Measurements from ENCODE around the gene COPS3.
A peak's percentile ranks its signal among the peaks of the same experiment; 100 is the strongest.

COPS3 gene

DNA sequence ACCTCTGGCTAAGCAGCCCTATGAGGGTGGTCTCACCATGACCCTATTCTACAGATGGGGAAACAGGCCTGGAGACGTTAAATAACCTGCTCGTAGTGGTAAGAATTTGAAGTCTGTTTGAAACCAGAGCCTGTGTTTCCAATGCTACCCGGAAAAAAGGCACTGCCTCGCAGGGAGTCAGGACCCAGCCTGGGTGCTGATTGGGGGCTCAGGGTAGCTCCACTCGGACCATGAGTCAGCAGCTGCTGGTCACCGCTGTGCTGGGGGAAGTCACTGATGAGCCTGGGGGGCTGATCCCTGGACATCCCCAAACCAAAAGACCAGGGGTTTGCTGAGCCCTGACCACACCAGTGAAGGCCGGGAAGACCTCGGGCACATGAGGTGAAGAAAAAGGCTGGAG, 65.5 kb downstream of the COPS3 start:
- DNase-seq: no peak

DNA sequence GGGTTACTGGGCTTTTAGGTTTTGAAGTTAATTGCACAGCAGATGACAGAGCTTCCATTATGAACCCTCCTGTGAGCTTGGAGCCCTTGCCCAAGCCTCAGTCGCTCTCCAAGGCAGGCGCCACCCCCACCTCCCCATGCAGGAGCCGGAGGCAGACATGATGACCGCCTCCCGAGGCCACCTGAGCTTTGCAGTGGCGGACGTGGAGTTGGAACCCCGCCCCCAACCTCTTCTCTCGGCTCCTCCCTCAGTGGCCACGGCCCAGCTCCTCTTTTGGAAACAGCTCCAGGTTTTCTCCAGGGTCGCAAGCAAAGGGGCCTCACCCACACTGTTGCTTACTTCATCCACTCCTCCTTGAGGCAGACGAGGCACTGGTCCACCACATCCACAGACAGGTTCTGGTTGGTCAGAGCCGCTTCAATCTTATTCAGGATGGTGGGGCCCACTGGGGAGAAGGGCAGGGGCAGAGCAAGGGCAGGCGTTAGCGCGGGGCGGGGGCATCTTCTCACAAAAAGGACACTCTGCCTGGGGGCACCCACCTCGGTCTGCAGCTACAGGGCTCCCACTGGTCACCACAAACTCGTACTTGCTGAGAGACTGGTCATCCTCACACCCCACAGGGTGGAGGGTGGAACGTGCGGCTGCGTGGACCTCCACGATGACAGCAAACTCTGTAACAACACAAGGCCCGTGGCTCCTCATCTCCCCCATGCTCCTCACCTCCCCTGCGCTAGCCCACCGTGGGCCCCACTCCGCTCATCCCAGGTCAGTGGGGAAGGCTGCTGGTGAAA, 66.2 kb downstream of the COPS3 start:
- DNase-seq: no peak

DNA sequence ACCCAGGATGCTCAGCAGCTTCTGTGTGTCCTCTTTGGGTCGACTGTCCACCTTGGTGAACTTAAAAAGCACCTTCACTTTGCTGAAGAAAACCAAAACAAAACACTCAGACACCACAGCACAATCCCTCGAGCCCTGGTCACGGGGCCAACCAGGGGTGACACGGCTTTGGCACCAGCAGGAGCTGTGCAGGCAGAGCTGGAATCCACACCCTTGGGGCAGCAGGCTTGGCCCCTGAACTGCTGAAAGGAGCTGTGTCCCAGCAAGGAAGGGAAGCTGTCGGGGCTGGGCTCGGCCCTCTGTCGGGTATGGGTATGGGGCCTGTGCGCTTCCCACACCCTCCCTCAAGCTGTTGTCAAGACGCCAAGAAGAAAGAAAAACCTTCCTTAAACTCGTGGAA, 67.3 kb downstream of the COPS3 start:
- DNase-seq: no peak

DNA sequence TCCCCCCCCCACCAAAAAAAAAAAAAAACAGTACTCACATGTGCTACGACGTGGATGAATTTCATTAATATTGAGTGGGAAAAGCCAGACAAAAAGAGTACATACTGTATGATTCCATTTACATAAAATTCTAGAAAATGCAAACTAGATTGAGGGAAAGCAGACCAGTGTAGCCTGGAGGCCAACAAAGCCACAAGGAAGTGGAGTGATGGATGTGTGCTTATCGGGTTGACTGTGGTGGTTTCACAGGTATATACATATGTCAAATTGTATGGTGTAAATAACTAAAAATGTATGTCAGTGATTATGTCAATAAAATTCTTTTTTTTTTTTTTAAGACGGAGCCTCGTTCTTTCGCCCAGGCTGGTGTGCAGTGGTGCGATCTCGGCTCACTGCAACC, 73.0 kb downstream of the COPS3 start:
- DNase-seq: no peak

DNA sequence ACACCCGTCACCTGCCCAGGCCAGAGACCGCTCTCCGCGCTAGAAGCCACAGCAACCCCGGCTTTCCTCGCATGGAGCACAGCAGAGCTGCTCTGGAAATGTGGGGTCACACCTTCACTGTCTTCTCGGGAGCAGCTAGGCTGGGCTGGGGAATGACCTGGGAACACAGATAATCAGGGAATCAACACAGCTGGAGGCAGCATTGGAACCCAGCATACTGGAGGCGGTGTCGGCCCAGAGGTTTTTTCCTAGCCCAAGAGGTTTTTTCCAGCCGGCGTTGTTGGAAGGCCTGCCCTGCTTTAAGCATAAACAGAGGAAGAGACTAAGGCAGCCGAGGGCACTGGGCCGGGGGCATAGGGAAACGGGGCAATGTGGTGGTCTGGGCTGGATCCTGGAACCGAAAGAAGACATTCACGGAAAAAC, 74.1 kb downstream of the COPS3 start:
- no peak for DNase-seq

DNA sequence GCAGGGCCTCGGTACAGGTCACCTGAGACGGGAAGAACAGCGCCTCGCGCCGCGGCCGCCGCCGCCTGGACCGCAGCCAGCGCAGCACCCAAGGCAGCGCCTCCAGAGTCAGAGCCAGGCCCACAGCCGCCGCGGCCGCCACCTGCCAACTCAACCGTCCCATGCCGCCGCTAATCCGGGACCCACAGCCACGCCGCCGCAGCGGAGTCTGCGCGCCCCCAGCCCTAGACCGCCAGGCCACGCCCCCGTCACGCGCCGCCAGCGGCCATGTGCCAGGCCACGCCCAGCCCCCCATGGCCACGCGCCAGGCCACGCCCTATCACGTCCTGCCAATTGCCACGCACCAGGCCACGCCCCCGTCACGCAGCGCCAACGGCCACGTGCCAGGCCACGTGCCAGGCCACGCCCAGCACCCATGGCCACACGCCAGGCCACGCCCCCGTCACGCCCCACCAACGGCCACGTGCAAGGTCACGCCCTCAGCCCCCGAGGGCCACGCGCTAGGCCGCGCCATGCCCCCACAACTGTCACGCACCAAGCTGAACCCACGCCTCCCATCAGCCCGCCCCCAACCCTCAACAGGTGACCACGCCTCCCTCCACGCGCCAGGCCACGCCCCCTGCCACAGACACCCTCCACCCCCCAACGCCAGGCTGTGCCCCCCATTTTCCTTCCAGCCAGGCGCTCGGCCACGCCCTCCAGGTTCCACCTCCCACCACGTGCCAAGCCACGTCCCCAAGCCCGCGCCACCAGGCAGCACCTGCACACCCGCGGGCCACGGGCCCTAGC, 74.7 kb downstream of the COPS3 start, which contains the start of gene PLD6:
PLD6 (minus strand) TSS at position 210 of the 789 bp plus-strand sequence; CDS start at position 163, 47 bp downstream.
- peak; percentile 57 for DNase-seq

DNA sequence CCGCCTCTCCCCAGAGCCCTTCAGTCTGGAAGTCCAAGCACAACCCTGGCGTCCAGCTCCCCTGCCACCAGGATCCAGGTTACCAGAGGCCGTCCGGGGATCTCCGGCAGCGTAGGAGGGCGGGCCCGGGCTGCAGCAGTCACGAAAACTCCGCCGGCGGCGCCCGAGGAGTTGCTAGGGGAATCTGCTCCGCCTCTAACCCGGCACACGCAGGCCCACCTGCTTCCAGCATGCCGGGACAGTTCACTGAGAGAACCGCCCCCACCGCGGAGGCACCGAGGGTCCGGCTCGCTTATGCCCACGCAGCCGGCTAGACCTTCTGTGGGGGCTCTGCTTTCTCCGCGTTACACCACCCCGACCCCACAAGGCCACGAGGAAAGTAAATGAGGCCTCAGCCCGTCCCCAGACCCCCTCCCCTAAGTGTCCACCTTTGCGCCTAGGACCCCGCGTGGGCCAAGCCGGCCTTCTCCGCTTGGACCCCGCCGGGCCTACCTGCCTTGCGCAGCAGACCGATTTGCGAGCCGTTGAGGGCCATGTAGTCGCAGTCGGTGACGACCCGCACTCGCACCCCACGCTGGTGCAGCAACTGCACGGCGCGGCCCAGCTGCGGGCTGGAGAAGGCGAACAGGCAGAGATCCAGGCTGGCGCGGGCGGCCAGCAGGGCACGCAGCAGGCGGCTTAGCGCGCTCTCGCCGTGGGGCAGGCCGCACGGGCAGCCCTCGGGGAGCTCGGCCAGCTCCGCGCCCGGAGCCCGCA, 75.5 kb downstream of the COPS3 start:
- peak; percentile 24 for DNase-seq

DNA sequence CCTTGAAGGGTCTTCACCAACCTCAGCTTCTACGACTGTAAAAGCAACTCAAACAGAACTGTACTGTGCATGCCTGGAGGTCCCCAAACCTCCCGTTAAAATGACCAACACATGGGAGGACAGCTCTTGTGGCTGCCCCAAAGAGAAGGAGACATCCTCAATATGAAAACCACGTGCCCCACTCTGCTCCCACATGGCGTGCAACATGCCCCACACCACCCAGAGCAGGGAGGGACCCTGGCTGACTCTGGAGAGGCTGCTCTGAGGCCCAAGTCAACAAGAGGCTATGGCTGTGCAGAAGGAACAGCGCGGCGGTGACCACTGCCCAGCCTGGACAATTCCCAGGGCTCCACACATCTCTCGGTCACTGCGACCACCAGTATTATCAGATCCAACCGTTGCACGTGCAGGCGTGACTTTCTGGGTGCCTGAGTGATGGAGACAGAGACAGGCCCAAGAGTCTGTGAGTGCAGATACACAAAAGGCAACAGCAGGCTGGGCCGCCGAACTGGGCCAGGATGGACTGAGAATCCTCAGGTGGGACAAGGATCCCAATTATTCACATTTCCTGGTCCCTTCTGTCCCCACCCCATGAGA, 76.3 kb downstream of the COPS3 start:
- DNase-seq: no peak

DNA sequence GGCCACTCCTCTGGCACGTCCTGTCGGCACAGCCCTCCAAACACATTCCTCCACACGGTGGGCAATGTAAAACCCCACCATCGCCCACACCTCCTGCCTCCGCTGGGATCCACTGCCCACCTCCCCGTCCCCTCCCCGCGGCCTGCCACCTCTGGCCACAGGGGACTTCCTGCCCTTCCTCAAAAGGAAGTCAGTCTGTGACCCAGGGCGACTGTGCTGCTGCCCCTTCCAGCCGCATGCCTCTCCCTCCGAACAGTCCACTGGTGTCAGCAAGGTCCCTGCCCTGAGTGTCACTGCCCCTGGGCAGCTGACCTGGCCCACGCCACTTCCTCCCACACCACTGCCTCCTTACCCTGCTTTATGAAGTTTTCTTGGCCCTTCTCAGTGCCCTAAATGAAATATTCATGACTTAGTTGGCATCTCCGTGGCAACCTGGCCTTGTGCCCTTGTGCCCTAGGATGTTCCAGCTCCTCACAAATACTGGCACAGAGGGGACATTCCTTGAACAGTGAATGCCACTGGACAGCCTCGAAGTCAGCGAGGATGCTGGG, 76.9 kb downstream of the COPS3 start:
- DNase-seq: no peak

DNA sequence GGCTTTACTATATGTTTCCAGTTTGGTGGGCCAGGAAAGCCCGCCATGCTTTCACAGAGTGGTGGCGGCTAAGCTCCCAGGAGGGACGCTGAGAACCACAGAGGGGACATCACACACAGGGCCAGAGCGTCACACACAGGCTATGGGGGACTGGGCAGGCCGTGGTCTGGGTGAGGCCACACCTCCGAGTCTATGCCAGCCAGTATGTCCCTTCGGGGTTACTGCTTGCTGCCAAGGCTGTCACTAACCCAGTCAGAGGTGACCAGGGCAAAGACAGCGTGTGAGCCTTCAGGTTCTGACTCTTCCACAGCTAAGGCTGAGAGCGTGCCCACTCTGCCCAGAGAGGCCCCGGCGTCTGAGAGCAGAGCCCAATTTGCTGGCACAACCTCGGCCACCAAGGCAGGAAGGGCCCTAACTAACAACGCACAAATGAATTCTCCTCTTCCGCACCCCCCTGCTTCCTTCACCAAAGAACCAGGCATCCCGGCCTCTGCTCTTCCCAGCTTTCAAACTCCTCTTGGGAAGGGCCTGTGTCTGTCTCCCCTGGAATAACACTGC, 77.8 kb downstream of the COPS3 start:
- DNase-seq: no peak

DNA sequence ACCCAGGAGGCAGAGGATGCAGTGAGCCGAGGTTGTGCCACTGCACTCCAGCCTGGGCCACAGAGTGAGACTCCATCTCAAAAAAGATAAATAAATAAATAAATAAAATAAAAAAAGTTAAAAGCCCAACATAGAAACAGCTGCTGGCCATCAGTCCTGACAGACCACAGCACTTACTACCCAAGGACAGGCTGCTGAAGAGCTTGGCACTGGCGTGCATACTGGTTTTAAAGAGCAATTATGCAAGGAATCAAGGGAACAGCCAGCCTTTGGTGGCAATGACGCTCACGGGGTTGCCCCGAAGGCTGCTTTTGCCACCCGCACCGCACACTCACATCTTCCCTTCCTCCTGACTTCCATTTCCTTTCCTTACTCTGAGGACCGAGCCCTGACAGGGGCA, 79.1 kb downstream of the COPS3 start:
- DNase-seq: no peak

DNA sequence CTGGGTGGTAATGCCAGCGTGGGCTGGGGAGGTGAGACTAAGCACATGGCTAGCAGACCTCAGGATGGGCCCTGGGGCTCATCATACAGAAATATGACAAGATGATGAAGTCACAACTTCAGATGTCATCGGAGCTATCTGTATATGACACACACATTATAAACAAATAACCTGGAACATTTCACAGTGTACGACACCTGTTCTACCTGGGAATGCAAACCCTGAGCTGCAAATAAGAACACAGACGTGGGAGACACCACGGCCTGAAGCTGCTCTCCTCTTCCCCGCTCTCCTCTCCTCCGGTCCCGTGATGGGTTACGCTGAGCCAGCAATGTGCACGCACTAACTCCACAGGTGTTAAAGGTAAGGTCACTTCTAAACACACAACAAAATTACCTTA, 79.8 kb downstream of the COPS3 start:
- DNase-seq: no peak

DNA sequence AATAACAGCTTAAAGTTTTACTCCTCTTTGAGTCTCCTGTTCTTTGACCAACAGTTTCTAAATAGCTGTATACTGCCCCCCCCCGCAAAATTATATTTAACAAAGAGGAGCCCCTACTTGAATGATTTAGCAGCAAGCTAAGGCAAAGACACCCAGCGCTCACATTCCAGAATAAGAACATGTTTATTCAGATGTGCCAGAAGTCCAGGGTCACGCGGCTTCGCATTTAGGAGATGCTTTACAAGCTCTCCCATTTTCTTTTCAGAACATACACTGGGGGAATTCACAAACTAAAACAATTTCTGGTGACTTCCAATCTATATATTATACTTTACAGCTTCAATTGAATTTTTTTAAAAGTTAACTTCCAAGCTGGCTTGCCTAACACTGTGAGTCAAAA, 80.2 kb downstream of the COPS3 start:
- peak; percentile 12 for DNase-seq

DNA sequence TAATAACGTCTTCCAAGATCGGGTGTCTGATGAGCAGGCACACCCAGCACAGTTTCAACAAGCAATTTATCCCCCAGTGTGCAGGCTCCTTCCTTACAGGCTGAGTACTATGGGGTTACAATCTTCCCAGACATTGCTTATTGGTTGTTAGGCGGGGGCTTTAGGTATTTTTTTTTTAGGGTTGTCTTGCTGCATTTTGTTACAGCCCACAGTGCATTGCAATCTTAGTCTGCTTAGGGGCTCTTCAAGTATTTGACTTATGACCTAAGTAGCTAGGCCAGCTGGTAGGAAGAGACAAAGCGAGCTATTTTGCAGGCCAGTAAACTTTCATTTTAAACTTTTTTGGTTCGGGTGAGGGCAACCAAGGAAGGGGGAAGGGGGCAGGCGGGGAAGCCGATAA, 80.7 kb downstream of the COPS3 start:
- no peak for DNase-seq

DNA sequence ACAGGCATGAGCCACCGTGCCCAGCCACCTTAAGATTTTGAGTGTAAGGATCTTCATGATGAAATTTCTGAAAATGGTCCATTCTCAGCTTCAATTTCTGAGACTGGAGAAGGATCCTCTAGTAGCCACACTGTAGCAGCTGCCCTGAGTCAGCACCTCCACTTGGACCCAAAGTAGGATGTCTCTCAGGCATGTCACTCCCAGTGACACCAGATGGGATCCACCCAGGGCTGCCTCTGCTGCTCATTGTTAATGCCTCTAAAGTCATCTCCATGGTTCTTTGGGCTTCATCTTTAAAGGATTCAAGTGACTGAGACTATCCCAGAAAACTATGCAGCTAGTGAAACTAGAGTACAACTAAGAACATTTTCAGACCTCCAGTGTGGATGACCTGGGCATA, 82.8 kb downstream of the COPS3 start:
- no peak for DNase-seq

DNA sequence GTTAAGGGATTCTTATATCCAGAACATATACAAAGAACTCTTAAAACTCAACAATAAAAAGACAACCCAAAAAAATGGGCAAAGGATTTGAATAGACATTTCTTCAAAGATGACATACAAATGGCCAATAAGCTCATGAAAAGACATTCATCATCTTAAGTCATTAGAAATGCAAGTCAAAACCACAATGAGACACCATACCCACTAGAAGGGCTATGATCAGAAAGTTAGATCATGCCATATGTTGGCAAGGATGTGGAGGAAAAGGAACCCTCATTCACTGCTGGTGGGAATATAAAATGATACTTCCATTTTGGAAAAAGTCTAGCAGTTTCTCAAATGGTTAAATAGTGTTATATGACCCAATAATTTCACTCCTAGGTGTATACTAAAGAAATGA, 84.3 kb downstream of the COPS3 start:
- peak; percentile 15 for DNase-seq

Data from fibroblast of skin of scalp (primary cell).